ENCODE measurements around the gene BGN.

BGN gene

DNA sequence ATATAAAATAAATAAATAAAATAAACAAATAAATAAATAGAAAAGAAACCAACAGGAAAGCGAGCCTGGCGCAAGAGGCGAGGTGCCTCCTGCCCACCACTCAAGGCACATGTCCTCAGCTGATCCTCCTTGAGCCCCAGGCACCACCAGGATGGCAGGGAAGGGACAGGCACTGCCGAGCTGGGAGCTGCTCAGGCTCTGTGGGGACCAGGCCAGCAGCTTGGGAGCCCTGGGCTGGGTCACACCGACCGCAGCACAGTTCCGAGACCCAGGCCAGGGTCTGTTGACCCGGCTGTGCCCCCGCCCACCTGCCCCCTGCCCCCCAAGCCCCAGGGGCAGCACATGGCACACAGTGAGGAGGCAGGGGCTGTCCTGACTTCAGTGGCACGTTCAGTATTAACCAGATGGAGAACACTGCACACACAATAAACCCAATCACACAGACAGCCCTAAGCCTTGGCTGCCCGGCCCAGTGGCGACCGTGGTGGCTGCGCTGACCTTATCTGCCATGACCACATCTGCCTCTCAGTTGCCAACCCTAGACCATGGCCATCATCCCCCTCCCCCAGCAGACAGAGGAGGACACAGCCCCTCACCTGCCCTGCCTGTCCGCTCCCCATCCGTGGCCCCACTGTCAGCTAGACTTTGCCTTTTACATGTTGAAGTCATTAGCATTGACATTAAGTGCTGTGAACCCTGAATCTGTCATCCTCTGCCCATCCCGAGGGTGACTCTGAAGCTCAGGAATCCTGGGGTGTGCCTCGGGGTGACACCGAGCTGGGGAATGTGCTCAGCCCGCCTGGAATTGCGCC lies 46.0 kb upstream of the BGN start:
- no peak overlapping the region for H3K27ac ChIP-seq
- TF ChIP-seq, protein P1, sequence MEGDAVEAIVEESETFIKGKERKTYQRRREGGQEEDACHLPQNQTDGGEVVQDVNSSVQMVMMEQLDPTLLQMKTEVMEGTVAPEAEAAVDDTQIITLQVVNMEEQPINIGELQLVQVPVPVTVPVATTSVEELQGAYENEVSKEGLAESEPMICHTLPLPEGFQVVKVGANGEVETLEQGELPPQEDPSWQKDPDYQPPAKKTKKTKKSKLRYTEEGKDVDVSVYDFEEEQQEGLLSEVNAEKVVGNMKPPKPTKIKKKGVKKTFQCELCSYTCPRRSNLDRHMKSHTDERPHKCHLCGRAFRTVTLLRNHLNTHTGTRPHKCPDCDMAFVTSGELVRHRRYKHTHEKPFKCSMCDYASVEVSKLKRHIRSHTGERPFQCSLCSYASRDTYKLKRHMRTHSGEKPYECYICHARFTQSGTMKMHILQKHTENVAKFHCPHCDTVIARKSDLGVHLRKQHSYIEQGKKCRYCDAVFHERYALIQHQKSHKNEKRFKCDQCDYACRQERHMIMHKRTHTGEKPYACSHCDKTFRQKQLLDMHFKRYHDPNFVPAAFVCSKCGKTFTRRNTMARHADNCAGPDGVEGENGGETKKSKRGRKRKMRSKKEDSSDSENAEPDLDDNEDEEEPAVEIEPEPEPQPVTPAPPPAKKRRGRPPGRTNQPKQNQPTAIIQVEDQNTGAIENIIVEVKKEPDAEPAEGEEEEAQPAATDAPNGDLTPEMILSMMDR (conservative IDR thresholded peaks at IDR 0.05): no peak
- no peak for TF ChIP-seq ZFX (IDR thresholded peaks at IDR 0.05)

DNA sequence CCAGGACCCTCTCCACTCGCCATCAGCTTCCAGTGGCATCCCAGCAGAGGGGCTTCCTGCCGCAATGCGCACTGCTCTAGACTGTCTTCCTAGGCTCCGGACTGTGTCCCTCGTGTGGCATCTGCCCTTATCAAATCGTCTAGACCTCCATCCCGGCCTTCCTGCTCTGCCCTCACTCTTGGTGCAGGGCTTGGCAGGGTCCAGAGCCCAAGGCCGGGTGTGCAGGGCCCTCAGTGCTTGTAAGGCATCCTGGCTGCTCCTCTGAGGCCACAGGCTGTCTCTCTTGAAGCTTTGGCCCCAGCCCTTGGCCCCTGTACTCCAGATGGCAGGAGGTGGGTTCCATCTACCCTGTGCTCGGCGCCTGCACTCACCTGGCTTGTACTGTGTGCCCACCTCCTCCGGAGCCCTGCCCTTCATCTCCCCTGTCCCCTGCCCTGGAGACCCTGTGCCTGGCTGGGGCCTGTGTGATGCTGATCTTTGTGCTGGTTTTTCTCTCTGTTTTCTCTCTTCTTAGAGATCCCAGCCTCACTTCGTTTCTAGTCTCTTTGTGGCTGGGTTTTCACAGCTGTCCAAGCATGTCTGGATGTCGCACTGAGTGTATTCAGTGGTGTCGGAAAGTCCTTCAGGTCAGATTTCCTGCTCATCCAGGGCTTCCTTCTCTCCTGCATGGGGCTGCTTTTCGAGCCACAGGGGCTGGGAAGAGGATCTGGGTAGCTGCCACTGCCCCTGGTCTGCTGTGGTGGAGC lies 45.2 kb upstream of the BGN start:
- TF ChIP-seq, protein P1 (conservative IDR thresholded peaks at IDR 0.05): no peak
- TF ChIP-seq ZFX (IDR thresholded peaks at IDR 0.05): no peak
- H3K27ac ChIP-seq: no peak overlapping the region

DNA sequence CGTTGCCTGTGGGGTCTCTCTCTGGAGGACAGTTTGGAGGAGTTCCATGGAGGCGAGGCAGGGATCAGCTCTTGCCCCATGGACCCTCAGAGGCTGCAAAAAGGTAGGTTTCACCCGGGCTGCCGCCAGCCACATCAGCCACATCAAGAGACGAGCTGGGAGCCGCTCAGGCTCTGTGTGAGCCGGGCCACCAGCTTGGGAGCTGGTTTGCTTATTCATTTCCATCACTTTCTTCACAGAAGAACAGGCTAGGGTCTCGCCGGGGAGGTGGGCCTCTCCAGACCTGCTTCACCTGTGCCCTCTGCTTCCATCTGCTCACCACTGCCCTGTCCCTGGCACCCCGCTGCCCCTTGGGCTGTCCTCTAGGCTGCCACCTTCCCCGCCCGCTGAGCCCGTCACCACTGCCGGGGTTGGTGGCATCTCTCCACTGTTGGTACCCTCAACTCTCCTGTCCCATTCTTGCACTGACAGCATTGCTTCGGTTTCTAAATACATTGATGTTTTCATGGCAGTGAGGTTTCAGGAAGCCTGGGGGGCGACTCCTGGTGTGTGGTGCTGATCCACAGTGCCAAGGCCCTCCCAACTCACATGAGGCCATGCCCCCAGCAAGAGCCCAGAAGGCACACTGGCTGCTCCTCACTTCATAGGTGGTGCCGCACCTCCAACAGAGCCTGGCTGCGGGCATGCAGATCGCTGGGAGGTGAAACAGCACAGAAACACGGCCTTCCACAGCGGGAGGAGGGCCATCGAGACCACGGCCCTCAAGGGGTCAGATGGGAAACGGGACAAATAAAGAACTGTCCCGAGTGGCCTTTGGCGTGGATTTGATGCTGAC lies 44.4 kb upstream of the BGN start:
- TF ChIP-seq ZFX (IDR thresholded peaks at IDR 0.05): no peak
- TF ChIP-seq, protein P1 (conservative IDR thresholded peaks at IDR 0.05): no peak
- H3K27ac ChIP-seq: no peak overlapping the region

DNA sequence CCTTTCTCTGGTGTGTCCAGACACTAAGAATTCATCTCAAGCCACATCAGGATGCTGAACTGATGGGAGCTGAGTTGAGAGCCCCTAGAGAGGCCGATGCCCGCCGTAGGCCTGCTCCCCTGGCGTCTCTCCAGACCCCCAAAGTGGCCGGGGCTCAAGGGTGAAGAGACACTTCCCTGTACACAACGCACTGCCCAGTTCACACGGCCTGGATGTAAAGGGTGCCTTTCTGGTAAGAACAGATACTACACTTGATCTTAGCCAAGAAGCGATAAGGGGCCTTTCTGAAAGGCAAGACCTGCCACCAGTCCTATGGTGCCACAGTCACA lies 43.9 kb upstream of the BGN start:
- H3K27ac ChIP-seq: no peak overlapping the region
- TF ChIP-seq, protein P1 (conservative IDR thresholded peaks at IDR 0.05): no peak
- no peak for TF ChIP-seq ZFX (IDR thresholded peaks at IDR 0.05)

DNA sequence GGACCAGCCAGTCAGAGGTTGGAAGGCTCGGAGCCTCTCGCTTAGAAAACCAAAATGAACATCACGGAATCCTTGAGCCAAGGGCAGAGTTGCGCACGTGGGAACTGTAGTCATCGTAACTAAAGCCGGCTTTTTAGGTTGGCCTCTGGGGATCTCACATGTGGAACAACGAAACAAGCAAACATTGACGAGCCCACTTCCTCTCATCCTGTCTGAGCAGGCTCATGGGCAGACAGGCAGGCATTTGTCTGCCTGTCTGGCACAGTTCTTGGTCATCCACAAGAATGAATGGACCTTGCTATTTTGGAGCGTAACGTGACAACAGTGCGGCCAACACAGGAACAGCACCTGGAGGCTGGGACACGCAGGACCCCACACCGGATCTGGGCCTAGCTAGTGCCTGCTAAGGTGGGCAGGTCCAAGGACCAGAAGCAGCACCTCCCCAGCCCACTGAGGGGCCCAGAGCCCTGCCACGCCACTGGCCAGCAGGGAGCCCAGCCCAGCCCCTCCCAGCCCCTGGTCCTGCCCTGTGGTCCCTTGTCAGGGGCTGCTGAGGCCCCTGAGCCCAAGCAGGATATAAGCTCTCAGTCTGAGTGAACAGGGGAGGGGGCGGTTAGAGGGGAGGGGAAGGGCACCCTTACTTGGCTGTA lies 39.8 kb upstream of the BGN start:
- TF ChIP-seq ZFX (IDR thresholded peaks at IDR 0.05): no peak
- TF ChIP-seq, protein P1 (conservative IDR thresholded peaks at IDR 0.05): no peak
- H3K27ac ChIP-seq: no peak overlapping the region

DNA sequence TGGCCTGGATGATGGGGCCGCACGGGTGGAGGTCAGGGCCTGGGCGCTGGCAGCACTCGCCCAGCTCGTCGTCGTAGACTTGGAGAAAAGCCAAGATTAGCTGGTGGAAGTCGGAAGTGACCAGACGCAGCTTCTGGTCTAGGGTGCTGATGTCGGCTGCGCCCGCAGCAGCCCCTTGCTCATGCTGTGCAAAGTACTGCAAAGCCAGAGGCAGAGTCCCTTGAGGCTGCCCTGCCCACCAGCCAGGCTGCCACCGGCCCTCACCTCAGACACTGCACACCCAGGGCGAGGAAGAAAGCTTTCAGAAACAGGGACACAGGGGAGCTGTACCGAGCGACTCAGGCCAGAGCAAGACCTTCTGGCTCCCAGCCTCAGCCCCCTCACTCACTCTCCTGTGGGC lies 39.2 kb upstream of the BGN start:
- TF ChIP-seq ZFX (IDR thresholded peaks at IDR 0.05): no peak
- TF ChIP-seq, protein P1 (conservative IDR thresholded peaks at IDR 0.05): no peak
- H3K27ac ChIP-seq: no peak overlapping the region
